ENCODE data around the gene HERC2. TPM values are rescaled to one million over a fixed set of nuclear protein-coding genes. Genes with fewer than 3 reads are reported as not detected.
"Not testable (repeated sequence)": the region's sequence is repeated elsewhere in the genome, so short reads cannot be mapped to it uniquely, and the experiment has no call there.

Gene HERC2
- total and polyA plus RNA-seq, 12 donors = 24.9 to 63.0 (median 52.1) TPM

DNA sequence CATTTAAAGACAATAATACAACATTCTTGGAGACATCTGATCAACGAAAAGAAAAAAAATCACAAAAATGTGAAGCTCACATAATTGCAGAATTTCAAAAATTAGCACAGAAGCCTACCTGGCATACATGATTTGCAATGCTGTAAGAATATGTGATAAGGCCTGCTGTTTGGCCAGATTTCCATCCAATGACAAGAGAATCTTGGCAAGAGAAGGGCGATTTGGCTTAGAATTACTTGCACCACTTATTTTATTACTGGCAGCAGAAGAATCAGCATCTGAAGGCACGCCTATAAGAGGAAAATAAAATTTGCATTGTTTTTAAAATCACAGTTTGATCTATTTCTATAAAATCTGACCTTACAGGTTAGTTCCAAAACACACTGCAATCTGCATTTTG lies 152.6 kb downstream of the HERC2 start:
- intact Hi-C loops (cut with DNase I) = no loop called here
- WGBS, 4 donors = 79 to 86% (median 83%) methylated on average over 3 of the region's 3 CpGs
- Histone ChIP-seq H3K36me3 (replicated peaks in 1 of 2) (peaks cover 0 to 45% of the 10 kb centered on the region in 2 donors), H3K4me3 (no peak overlapping the region), H3K4me1 (replicated peaks in 1 of 2) (no peaks in the 10 kb centered on the region), H3K9me3 (replicated peaks in 1 of 3) (no peaks in the 10 kb centered on the region), H3K27me3 (no peaks in the 10 kb centered on the region), H3K27ac (no peak overlapping the region)
- no peak for TF ChIP-seq POLR2A (IDR thresholded peaks at IDR 0.05)
- TF ChIP-seq, protein P1, sequence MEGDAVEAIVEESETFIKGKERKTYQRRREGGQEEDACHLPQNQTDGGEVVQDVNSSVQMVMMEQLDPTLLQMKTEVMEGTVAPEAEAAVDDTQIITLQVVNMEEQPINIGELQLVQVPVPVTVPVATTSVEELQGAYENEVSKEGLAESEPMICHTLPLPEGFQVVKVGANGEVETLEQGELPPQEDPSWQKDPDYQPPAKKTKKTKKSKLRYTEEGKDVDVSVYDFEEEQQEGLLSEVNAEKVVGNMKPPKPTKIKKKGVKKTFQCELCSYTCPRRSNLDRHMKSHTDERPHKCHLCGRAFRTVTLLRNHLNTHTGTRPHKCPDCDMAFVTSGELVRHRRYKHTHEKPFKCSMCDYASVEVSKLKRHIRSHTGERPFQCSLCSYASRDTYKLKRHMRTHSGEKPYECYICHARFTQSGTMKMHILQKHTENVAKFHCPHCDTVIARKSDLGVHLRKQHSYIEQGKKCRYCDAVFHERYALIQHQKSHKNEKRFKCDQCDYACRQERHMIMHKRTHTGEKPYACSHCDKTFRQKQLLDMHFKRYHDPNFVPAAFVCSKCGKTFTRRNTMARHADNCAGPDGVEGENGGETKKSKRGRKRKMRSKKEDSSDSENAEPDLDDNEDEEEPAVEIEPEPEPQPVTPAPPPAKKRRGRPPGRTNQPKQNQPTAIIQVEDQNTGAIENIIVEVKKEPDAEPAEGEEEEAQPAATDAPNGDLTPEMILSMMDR (IDR thresholded peaks at IDR 0.05) = no peak
- no peak for DNase-seq

DNA sequence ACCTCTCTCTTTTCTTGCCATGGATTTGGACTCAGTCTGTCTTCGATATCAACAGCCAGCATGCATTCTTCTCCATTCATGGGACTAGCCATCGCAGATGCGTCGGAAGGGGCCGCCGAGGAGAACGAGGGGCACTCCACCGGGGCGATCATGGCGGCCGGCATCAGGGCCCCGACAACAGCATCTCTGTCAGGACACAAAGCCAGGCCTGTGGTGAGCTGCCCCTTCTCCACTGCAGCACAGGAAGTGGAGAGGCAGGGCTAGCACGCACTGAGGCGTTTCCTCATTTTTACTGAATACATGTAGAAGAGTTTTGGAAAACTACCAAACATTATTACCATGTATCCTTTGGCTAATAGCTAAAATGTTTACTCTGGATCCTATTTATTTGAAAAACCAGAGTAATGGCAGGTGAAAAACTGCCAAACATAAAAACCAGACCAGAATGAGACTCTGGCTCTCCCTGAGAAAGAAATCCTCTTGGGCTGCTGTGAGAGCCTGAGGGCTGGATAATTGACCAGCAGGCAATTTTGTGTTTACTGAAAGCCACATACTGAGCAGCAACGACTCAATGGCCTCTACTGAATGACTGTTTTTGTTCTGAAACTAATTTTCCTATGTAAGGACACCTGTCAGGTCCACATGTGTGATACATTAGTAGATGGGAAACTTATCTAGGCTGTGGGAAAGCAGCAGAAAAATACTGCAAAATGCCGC lies 153.4 kb downstream of the HERC2 start:
- intact Hi-C loops (cut with DNase I); H3K4me3 ChIP-seq; H3K27me3 ChIP-seq; DNase-seq; H3K4me1 ChIP-seq (replicated peaks in 1 of 2); H3K9me3 ChIP-seq (replicated peaks in 1 of 3); H3K27ac ChIP-seq: not testable (repeated sequence)
- H3K36me3 ChIP-seq (replicated peaks in 1 of 2) = peaks cover 0 to 42% of the 10 kb centered on the region in 2 donors
- 80 to 89% (median 82%) methylated on average over 16 of the region's 16 CpGs for WGBS, 4 donors

DNA sequence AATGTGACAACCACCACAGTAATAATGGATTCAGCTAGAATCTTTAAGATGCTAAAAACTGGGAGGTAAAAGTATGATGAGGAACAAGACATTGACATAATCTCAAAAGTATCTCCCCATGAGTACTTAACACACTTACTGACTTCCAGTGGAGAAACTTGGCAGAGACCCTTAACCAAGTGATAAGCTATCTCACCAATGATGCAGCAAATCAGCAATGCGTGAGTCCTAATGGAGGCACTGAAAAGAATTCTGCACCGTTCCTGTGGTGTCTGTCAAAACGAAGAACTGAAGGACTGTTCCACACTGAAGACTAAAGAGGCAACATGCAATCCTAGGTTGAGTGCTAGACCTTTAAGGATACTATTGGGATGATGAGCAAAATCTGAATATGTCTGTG lies 154.9 kb downstream of the HERC2 start:
- no peak for TF ChIP-seq POLR2A (IDR thresholded peaks at IDR 0.05)
- TF ChIP-seq, protein P1 (IDR thresholded peaks at IDR 0.05) = no peak
- 88 to 98% (median 93%) methylated on average over 3 of the region's 3 CpGs for WGBS, 4 donors
- H3K27me3 ChIP-seq = no peaks in the 10 kb centered on the region
- no peak overlapping the region for H3K4me3 ChIP-seq
- no peaks in the 10 kb centered on the region for H3K4me1 ChIP-seq (replicated peaks in 1 of 2)
- H3K27ac ChIP-seq = no peak overlapping the region
- DNase-seq = no peak
- H3K9me3 ChIP-seq (replicated peaks in 1 of 3) = no peaks in the 10 kb centered on the region
- intact Hi-C loops (cut with DNase I) = no loop called here
- H3K36me3 ChIP-seq (replicated peaks in 1 of 2) = peaks cover 0 to 46% of the 10 kb centered on the region in 2 donors

DNA sequence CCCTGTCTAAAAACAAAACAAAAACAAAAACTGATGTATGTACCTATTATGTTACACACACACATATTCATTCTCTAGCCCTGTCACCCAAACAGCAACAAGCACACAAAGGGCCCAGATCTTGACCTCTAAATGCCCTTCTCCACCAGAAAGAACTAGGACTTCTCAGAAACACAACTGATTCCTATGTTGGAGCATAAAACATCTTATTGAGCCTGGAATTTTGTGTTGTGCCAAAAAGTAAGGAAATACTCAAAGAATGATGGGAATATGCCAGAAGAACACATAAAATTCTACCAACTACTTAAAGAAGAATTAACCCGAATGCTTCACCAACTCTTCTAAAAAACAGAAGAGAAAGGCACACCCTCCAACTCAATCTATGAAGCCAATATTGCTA lies 156.2 kb downstream of the HERC2 start:
- no peak for TF ChIP-seq POLR2A (IDR thresholded peaks at IDR 0.05)
- TF ChIP-seq, protein P1 (IDR thresholded peaks at IDR 0.05) = no peak
- Histone ChIP-seq H3K36me3 (replicated peaks in 1 of 2) (peaks cover 0 to 57% of the 10 kb centered on the region in 2 donors), H3K4me1 (replicated peaks in 1 of 2) (no peaks in the 10 kb centered on the region), H3K27ac (no peak overlapping the region), H3K27me3 (no peaks in the 10 kb centered on the region), H3K4me3 (no peak overlapping the region), H3K9me3 (replicated peaks in 1 of 3) (no peaks in the 10 kb centered on the region)
- intact Hi-C loops (cut with DNase I) = no loop called here
- no peak for DNase-seq
- WGBS, 4 donors = 84 to 96% (median 92%) methylated on average over 1 of the region's 1 CpG

DNA sequence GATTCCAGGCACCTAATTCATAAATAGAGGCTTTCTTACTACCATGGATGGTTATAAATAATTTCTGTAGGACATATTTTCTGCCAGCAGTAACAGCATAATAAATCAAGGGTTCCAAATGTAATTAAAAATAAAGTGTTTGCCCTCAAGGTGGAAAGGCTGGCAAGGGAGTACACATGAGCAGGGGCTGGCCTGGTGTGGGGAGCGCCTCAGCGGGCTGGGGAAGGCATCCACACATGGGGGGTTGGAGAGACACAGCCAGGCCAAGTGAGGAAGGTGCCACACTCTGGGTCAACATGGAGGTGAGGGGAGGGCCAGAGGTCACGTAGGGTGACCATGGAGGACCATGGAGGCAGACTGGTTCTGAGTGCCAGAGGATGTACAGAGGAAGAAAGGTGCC lies 157.1 kb downstream of the HERC2 start:
- no peak for DNase-seq
- no peaks in the 10 kb centered on the region for H3K27me3 ChIP-seq
- no peaks in the 10 kb centered on the region for H3K9me3 ChIP-seq (replicated peaks in 1 of 3)
- TF ChIP-seq, protein P1 (IDR thresholded peaks at IDR 0.05) = no peak
- TF ChIP-seq POLR2A (IDR thresholded peaks at IDR 0.05) = no peak
- intact Hi-C loops (cut with DNase I) = no loop called here
- H3K27ac ChIP-seq = no peak overlapping the region
- peaks cover 0 to 63% of the 10 kb centered on the region in 2 donors for H3K36me3 ChIP-seq (replicated peaks in 1 of 2)
- no peaks in the 10 kb centered on the region for H3K4me1 ChIP-seq (replicated peaks in 1 of 2)
- no peak overlapping the region for H3K4me3 ChIP-seq
- 89 to 99% (median 94%) methylated on average over 3 of the region's 3 CpGs for WGBS, 4 donors
